NCI-H524 (cell line): Measurements from ENCODE around the gene PRSS3.
A peak's percentile ranks its signal among the peaks of the same experiment; 100 is the strongest.
"Not testable (repeated sequence)": the region's sequence is repeated elsewhere in the genome, so short reads cannot be mapped to it uniquely, and the experiment has no call there.

Source experiments
- DNase-seq, 2 experiments: peaks; one replicate each; lab custom pipeline; 2025; lab: John Stamatoyannopoulos, UW

PRSS3 gene

DNA sequence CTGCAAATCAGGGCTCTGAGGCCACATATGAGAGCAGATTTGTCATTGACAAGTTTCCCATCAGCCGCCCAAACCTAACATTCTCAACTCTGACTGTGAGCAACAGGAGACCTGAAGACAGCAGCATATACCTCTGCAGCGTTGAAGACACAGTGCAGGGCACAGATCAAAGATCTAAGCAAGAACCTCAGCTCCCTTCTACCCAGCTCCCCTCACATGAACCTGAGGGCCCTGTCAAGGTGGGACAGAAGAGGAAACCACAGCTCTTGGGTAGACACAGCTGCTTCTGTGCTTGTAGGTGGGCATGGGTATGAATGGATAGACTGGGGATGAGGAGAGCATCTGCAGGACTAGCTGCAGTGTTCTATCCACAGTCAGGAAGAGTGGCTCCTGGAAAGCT is 8.7 kb upstream of the PRSS3 start:
- DNase-seq = no peak

DNA sequence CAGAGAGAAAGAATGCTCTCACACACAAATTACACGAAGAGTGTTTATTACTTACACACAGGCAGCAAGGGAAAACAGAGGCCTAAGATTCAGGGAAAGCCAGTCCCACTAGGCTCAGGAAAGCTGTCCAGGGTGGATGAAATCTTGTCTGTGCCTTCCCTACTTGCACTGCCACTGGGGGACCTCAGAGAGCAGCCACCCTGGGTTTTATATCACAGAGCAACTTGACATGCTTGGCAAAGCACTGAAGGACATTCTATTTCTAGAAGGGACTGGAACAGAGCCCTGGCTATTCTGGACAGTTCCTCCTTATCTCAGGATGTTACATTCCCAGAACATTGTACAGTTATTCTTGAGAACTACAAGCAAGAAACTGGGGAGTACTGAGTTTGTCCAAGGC is 7.5 kb upstream of the PRSS3 start:
- no peak for DNase-seq

DNA sequence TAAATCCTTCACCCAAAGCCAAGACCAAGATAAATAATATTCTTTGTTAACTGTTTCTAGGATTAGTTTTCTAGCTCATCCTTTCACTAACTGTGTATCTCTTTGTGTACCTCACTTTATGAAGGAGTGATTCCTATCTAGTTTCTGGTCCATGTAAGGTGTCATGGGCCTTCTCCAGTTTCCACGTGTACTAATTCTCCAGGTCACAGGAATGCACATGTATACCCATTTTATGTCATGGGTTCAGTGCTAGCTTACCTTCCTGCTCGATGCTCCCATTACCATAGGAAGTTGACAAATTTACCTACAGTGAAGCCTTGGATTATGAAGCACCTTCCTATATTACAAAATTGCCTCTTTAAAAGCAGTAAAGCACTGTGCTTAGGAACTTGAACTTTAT is 5.9 kb upstream of the PRSS3 start:
- not testable (repeated sequence) for DNase-seq

DNA sequence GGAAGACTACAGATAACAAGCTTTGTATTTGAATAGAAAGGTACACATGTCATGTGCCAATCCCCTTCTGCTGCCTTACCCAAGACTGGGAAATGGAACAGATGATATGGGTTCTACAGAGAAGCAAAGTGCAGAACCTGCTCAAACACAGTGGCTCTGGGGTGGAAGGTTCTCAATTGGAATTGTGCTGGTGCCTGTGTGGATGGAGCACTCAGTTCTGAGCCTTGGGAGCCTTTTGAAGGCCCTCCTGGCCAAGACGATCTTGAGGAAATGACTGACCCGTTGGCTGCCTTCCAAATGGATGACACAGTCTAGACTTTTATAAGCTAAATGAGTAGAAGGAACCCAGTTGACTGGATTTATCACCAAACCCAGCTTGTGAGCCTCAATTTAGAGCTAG is 4.2 kb upstream of the PRSS3 start:
- DNase-seq = no peak

DNA sequence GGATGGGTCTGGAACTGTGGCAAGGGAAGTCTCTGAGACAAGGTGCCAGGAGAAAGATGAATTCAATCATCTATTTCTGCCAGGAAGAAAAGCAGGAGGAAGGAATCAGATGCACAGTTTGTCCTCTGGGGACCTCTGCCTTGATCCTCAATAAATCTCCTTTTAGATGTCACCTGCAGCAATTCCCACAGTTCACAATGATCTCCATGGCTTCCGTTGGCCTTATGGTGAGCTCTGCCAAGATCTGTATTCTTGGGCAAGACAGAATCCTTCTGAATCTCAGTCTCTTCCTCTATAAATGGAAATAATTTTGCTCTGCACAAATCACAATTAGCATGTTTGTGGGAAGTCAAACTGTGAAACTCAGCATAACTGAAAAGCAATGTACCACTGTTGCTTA is 1.9 kb upstream of the PRSS3 start:
- not testable (repeated sequence) for DNase-seq

DNA sequence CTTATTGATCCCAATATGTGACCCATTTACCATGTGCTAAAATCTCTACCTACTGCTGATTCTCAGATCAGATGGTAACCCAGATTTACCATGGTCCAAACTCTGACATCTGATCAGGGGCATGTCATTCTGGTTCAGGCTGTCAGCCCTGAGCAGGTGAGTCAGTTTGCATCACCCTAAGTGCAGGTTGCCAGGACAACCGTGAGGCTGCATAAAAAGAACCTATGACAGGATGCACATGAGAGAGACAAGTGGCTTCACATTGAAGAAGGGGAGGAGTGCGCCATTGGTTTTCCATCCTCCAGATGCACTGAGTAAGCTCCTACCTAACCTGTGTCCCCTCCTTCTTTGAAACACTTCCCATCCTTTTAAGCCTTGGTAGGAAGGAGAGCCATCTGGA is 801 bp upstream of the PRSS3 start:
- peak in 1 of 2 experiments; percentile 14 for DNase-seq

DNA sequence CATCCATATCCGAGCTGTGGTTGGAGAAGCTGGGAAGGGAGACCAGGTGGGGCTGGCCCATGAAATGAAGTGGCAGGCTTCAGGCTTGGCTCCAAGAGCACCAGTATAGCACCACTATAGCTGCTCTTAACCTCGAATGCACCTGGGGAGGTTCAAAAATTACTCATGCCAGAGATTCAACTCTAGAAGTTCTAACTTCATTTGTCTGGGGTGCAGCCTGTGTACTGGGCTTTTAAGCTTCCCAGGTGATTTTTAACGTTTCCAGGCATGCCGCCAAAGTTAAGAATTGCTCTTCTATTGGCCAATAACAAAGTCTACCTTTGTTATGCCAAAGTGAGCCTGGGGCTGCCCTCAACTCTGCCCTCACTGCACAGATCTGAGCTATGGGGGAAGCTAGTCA is 458 bp downstream of the PRSS3 start:
- no peak for DNase-seq

DNA sequence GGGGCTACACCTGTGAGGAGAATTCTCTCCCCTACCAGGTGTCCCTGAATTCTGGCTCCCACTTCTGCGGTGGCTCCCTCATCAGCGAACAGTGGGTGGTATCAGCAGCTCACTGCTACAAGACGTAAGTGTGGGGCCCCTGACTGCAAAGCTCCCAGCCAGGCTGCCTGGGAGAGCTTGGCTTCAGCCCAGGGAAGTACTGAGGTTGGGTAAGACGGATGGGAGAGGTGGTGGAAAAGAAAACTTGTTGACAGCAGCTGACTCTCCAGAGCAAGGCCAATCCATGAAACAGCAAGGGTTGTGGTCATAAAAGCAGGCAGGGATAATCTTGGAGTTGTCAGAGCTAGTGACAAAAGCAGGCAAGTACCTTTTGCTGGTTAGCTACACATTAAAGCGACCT is 1.3 kb downstream of the PRSS3 start:
- DNase-seq = not testable (repeated sequence)

DNA sequence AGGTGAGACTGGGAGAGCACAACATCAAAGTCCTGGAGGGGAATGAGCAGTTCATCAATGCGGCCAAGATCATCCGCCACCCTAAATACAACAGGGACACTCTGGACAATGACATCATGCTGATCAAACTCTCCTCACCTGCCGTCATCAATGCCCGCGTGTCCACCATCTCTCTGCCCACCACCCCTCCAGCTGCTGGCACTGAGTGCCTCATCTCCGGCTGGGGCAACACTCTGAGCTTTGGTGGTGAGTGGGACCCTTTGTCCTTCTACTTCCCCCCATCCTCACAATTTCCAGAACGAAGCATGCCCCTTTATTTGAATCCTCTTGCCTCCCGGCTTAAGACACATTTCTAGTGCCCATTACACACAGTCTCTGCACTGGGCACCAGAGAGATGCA is 2.5 kb downstream of the PRSS3 start:
- DNase-seq = no peak

DNA sequence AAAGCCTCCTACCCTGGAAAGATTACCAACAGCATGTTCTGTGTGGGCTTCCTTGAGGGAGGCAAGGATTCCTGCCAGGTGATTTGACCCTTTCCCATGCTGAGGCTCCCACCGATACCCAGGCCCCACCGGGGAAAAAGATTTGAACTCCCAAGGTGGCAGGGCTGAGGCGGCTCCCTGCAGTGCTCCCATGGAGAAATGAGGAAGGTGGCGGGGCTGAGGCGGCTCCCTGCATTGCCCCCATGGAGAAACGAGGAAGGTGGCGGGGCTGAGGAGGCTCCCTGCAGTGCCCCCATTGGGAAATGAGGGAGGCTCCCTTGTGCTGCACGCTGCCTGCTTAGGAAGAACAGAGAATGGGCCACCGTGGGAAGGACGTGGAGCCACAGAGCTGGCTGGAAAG is 3.2 kb downstream of the PRSS3 start:
- no peak for DNase-seq

DNA sequence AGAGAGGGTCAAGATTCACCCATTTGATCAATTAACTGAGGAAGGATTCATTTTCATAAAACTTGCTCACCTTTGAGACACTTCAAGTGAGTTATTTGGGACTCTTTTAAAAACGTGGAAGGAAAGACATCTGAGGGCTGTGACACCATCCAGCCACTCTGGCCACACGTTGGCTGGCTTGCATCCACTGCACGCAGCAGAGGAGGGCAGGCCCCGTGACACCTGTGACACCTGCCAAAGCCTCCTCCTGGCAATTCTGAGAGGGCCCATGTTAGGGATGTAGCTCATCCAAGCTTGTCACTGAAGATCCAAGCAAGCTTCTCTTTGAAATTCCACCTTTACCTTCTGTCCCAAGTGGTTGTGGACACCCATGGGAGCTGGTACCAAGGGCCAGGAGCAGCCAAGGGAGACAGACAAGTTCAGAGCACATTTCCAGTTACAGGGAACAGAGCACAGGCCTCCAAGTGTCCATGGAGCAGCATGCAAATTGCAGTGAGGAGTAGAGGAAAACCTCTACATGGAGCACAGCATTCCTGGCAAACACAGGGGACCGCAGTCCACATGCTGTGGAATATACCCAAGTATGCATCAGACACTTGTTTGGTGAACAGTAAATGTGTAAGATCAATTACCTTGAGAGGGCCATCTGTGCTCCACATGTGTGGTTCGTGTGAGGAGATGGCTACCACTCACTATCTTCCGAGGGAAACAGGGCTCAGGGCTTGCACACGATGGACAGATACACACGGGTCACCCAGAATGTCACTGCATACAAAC is 4.8 kb downstream of the PRSS3 start:
- peak; percentile 48 to 63 for DNase-seq

DNA sequence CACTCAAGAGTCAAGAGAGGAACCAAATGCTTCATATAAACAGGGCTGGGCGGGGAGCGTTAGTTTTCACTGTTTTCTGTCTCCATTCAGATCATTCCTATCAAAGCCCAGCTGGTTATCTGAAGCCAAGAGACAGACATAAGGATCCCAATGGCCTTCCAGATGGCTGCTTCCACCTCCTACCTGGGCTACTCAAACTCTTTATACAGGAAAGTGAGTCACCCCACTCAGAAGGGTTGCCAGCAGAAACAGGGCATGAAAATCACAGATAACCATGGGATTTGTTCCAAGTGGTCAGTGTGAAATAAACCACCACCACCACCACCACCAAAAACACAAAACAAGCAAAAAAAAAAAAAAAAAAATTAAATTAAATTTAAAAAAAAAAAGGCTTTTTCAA is 5.5 kb downstream of the PRSS3 start:
- DNase-seq = peak; percentile 48 to 65

DNA sequence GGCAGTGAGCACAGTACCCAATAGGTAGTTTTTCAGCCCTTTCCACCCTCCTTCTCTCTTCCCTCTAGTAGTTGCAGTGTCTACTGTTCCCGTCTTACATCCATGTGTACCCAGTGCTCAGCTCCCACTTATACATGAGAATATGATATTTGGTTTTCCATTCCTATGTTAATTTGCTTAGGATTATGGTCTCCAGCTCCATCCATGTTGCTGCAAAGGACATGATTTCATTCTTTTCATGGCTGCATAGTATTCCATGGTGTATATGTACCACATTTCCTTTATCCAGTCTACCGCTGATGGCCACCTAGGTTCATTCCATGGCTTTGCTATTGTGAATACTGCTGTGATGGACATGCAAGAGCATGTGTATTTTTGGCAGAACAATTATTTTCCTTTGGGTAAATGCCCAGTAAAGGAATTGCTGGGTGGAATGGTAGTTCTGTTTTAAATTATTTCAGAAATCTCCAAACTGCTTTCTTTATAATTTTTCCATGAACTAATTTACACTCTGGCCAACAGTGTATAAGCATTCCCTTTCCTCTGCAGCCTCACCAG is 6.7 kb downstream of the PRSS3 start:
- not testable (repeated sequence) for DNase-seq

DNA sequence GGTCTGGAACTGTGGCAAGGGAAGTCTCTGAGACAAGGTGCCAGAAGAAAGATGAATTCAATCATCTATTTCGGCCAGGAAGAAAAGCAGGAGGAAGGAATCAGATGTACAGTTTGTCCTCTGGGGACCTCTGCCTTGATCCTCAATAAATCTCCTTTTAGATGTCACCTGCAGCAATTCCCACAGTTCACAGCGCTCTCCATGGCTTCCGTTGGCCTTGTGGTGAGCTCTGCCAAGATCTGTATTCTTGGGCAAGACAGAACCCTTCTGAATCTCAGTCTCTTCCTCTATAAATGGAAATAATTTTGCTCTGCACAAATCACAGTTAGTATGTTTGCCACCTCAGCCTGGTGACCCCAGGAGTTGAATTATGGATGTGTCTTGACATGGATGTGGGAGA is 8.8 kb downstream of the PRSS3 start:
- not testable (repeated sequence) for DNase-seq

DNA sequence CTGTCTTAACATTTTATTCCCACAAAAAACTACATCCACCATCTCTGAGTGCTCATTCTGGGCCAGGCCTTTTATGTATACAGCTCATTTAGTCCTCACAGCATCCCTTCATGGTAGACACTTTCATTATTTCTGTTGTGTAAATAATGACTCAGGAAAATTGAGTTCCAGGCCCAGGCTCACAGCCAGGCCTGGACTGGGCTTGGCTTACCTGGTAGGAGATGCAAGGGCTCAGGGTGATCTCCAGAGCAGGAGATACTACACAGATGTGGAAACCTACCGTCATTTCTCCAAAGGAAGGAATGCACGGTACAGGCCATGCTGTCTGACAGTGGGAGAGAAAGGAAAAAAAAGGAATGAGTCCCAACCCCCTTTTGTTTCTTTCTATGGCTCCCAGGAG is 11.8 kb downstream of the PRSS3 start:
- DNase-seq = not testable (repeated sequence)

DNA sequence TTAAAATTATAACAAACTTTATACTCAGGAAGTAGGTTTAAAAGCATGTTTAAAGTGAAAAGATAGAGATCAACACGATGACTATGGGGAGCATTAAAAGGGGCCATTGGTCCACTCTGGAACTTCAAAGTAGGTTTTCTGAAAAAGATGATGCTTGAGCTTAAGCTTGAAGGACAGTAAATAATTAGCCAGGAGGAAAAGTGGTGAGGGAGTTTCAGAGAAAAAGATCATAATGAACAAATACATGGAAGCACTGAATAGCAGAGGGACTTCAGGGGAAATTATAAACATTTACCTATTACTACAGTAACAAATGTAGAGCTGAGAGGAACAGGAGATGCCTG is 13.6 kb downstream of the PRSS3 start:
- DNase-seq = not testable (repeated sequence)

DNA sequence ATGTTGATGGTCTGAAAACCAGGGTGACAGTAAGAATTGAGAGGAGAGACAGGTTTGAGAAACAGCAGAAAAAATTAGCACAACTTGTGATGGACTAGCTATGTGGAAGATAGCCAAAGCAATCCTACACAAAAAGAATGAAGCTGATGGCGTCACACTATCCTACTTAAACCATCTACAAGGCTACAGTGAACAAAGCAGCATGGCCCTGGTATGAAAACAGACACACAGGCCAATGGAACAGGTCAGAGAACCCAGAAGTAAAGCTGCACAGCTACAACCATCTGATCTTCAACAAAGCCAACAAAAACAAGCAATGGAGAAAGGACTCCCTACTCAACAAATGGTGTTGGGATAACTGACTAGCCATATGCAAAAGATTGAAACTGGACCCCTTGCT is 14.1 kb downstream of the PRSS3 start:
- DNase-seq = no peak

DNA sequence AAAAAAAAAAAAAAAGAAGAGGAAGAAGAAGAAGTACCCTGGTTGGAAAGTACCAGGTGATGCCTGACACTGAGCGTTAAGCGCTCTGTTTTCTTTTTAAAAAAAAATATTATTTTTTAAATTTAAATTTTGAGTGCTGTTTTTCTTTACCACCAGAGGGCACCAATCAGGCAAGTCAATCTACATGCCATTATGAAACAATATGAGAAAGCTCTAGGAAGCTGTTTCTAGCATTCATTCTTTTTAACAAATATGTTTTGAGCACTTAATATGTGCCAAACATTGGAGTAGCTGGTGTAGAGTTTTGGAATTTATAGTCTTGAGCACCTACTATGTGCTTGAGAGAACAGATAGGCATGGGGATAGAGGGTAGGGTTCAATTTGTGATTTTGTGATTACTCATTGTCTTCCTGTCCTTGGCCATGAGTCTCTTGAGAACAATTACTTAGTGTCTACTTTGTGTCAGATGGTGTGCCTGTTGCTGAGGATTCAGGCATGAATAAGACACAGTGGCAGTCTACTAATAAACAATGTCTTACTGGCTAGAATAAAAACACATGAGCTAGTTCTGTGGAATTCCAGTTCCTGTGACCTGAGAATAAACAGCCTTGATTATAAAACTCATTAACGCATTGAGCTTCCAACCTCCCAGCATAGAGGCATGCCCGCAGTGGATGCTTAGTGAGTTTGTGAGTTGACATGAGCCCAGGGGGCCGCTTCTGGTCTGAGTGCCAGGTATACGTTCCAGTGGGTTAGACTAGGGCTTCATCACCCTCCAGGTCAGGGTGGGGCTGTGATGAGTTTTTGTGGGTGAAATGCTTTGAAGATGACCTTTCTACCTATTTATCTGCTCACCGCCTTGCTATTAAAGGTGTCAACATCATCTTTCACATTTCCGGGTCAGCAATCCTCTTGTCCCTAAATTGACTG is 18.6 kb downstream of the PRSS3 start:
- DNase-seq = peak in 1 of 2 experiments; percentile 23

DNA sequence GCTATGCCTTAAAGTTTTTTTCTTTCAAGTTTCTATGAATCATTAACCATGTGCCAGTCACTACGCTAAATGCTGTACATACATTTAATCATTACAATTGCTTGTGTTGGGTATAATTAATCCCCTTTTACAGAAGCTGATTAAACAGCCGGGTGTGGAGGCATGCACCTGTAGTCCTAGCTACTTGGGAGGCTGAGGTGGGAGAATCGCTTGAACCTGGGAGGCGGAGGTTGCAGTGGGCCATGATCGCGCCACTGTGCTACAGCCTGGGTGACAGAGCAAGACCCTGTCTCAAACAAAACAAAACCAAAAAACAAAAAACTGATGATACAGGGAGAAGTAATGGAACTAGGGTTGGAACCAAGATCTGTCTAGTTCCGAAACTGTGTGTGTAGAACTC is 20.4 kb downstream of the PRSS3 start:
- no peak for DNase-seq

DNA sequence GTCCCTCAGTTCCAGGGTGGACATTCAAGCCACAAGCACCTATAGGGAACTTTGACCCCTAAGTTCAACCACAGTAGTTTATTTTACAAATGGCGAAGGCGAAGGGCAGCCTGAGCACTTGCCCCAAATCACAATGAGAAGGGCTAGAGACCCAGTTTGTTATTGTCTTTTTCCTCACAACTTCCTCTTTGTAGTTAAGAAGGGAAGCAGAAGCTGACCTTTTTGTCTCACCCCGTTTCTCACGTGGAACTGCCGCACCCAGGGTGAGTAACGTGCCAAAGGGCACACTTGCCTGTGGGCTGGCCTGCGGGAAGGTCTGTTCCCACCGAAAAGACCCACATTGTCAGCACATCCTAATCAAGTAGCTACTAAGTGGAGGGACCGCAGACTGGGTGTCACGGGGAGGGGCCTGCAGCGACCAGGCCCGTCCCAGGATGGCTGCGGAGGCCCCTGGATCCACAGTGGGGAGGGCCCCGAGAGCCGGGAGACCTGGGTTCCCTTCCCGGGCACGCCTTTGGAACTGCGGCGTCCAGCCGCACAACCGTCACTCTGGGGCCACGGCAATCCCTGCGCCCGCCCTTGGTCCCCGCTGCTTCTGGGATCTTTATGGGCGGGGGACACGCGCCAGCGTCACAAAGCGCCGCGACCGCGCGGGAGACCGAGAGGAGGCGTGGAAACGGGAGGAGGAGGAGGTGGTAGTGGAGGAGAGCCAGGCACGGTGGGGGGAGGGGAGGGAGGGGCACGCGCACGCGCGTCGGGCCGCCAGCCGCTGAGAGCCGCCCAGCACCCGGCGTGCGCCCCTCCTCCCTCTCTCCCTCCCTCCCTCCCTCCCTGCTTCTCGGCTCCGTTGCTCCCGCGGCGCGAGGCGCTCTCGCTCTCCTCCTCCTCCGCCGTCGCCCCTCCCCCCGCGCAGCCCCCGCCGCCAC is 21.2 kb downstream of the PRSS3 start, which contains the start of gene UBE2R2:
TSS of gene UBE2R2 (plus strand) at position 834 of the 926 bp plus-strand sequence. CDS start 598 bp downstream, outside the sequence.
- peak; percentile 76 to 89 for DNase-seq

DNA sequence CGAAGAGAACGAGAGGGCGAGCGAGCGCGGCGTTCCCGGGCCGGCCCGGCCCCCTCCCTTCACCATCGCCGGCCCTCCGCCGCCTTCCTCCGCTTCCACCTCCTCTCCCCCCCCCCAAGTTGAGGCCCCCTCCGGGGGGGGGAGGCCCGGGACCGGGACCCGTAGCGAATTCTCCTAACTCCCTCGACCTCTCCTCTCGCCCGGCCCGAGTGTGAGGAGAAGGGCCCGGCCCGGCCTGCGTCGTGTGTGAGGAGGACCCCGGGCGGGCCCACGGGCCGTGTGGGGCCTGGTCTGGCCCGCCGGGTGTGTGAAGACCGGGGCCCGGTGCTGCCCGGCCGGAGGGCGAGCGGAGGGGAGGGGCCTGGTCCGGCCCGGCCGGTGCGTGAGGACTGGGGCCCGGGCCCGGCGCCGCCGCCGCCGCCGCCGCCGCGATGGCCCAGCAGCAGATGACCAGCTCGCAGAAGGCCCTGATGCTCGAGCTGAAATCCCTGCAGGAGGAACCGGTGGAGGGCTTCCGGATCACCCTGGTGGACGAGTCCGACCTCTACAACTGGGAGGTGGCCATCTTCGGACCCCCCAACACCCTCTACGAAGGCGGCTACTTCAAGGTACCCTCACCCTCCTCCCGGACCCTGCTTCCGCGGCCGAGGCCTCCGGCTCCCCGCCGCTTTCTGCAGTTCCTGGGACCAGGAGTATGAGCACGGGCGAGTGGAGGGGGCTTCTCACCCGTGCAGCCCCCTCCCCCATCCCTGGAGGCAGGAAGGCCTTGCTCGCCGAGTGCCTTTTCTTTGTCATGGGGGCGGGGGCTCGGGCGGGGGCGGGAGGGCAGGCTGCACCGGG is 22.2 kb downstream of the PRSS3 start:
- DNase-seq = peak; percentile 30 to 54
